GM12873 (cell line): Measurements from ENCODE around the gene ARHGEF17.
A peak's percentile ranks its signal among the peaks of the same experiment; 100 is the strongest.

Experiments used
- TF ChIP-seq, protein P1 (sequence below): IDR thresholded peaks from 2 replicates; pipeline ENCODE4 v1.5.1; 2012; ENCODE audit warnings: low read depth, mild to moderate bottlenecking, moderate library complexity, low read length, control low read depth; ENCODE audit not compliant: insufficient read depth; ENCODE audit errors: missing control alignments

ARHGEF17 gene

DNA sequence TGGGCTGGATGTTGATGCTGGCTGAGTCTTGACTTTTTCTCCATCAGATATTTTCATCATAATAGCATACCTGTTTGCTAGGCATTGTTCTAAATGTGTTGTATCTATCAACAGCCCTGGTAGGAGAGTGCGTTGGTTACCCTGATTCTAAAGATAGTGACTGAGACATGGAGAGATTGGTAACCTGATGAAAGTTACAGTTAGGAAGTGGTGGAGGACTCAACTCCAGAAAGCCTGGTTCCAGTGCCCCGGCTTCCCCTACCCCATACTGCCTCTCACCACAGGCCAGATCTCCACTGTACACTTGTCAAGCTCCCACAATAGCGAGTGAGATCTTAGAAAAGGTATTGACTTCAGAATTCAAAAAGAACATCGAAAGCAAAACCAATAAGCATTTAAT lies 45.3 kb downstream of the ARHGEF17 start:
- TF ChIP-seq, protein P1, sequence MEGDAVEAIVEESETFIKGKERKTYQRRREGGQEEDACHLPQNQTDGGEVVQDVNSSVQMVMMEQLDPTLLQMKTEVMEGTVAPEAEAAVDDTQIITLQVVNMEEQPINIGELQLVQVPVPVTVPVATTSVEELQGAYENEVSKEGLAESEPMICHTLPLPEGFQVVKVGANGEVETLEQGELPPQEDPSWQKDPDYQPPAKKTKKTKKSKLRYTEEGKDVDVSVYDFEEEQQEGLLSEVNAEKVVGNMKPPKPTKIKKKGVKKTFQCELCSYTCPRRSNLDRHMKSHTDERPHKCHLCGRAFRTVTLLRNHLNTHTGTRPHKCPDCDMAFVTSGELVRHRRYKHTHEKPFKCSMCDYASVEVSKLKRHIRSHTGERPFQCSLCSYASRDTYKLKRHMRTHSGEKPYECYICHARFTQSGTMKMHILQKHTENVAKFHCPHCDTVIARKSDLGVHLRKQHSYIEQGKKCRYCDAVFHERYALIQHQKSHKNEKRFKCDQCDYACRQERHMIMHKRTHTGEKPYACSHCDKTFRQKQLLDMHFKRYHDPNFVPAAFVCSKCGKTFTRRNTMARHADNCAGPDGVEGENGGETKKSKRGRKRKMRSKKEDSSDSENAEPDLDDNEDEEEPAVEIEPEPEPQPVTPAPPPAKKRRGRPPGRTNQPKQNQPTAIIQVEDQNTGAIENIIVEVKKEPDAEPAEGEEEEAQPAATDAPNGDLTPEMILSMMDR = no peak

GRCh38 chr11:73355109-73355508 lies 47.0 kb downstream of the ARHGEF17 start:
- TF ChIP-seq, protein P1 = no peak

GRCh38 chr11:73356979-73357860 lies 49.1 kb downstream of the ARHGEF17 start:
- TF ChIP-seq, protein P1 = no peak

GRCh38 chr11:73358071-73358470 lies 50.0 kb downstream of the ARHGEF17 start:
- TF ChIP-seq, protein P1 = no peak

DNA sequence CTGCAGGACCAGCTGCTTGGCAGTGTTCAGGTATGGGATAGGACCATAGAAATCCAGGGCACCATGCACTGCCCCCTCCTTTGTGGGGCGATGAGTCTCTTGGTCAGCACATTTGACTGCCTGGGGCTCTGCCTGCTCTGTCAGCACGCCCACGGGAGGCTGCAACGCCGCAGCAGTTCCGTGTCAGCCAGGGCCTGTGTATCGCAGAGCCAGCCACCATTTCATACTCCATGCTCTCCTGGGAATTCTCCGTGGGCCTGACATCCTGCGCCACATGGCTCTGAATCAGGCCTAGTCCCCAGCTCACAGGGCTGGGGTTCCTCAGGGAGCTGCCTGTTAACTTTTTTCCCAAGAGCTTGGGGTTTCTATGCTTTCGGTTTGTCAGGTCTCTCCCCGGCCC lies 51.3 kb downstream of the ARHGEF17 start:
- TF ChIP-seq, protein P1 = no peak

GRCh38 chr11:73359930-73360742 lies 52.1 kb downstream of the ARHGEF17 start:
- TF ChIP-seq, protein P1 = peak; percentile 69

DNA sequence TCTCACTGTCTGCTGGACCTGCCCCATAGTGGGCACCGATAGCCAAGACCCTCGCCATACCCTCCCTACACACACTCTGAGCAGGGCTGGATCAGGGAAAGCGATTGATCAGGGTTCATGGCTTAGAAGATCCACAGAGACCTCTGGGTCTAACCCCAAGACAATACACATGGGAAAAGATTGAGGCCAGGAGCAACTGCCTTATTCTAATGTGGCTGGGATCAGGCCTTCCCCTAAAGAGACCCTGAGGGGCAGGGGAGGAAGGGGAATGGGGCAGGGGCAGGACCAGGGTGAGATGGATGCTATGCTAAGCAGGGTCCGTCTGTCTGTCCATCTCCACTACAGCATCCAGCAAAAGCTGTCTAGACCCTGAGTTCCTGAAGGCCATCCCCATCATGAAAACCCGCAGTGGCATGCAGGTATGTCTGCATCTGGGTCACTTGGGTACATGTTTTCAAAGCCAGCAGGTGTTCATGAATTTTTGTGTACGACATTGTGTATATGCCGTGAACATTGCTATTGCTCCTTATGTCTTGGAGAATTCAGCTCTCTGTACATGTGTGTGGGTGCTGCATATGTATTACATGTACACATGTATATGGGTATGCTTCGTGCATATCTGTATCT lies 52.8 kb downstream of the ARHGEF17 start:
- TF ChIP-seq, protein P1 = no peak
